ENCODE data around the gene GMPR.

- TF ChIP-seq, protein P1, sequence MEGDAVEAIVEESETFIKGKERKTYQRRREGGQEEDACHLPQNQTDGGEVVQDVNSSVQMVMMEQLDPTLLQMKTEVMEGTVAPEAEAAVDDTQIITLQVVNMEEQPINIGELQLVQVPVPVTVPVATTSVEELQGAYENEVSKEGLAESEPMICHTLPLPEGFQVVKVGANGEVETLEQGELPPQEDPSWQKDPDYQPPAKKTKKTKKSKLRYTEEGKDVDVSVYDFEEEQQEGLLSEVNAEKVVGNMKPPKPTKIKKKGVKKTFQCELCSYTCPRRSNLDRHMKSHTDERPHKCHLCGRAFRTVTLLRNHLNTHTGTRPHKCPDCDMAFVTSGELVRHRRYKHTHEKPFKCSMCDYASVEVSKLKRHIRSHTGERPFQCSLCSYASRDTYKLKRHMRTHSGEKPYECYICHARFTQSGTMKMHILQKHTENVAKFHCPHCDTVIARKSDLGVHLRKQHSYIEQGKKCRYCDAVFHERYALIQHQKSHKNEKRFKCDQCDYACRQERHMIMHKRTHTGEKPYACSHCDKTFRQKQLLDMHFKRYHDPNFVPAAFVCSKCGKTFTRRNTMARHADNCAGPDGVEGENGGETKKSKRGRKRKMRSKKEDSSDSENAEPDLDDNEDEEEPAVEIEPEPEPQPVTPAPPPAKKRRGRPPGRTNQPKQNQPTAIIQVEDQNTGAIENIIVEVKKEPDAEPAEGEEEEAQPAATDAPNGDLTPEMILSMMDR (optimal IDR thresholded peaks at IDR 0.05 in 1 of 3, IDR thresholded peaks at IDR 0.05 in 1 of 3, conservative IDR thresholded peaks at IDR 0.05 in 1 of 3; ENCODE audit: extremely low read depth in 1 of 3, insufficient read depth in 2 of 3, low read length in 3 of 3): no peak
- no peak for TF ChIP-seq EZH2 (IDR thresholded peaks at IDR 0.05; ENCODE audit: low read length)
These were observed 86.3 kb downstream of the GMPR start for GRCh38 chr6:16324606-16325225.

Data from keratinocyte (primary cell).